Activated CD4-positive, alpha-beta T cell treated with anti-CD3 and anti-CD28 coated beads for 4 hours (primary cell): ENCODE data around the gene KLB.
"Not testable (repeated sequence)": the region's sequence is repeated elsewhere in the genome, so short reads cannot be mapped to it uniquely, and the experiment has no call there.

Source experiments
- DNase-seq, 2 donors: peaks; one replicate each; pipeline ENCODE4 v3.0.0-alpha.2; 2020

KLB gene

GRCh38 chr4:39406763-39407583 lies at the start of gene KLB:
KLB (plus strand) TSS chr4:39406930; CDS start chr4:39406950, 20 bp downstream.
- no peak for DNase-seq

- no peak for DNase-seq
These were observed 49.7 kb upstream of the KLB start for GRCh38 chr4:39357002-39357401.

GRCh38 chr4:39360611-39361010 lies 46.1 kb upstream of the KLB start:
- DNase-seq = not testable (repeated sequence)

GRCh38 chr4:39362827-39363226 lies 43.9 kb upstream of the KLB start:
- no peak for DNase-seq

GRCh38 chr4:39363773-39364393 lies 42.8 kb upstream of the KLB start:
- no peak for DNase-seq

- DNase-seq = no peak
These were observed 41.4 kb upstream of the KLB start for GRCh38 chr4:39365360-39365759.

- DNase-seq = peak; percentile 91 to 94
These were observed 40.6 kb upstream of the KLB start, which contains the start of gene RFC1 for GRCh38 chr4:39365830-39366771. RFC1 (minus strand) TSS chr4:39366362; CDS start chr4:39366241, 121 bp downstream.

- DNase-seq = no peak
These were observed 39.6 kb upstream of the KLB start for GRCh38 chr4:39367166-39367565.

- DNase-seq = no peak
These were observed 37.4 kb upstream of the KLB start for GRCh38 chr4:39369301-39369700.

- not testable (repeated sequence) for DNase-seq
These were observed 35.5 kb upstream of the KLB start for GRCh38 chr4:39371209-39371608.

- DNase-seq = no peak
These were observed 31.3 kb upstream of the KLB start for GRCh38 chr4:39375478-39375877.

GRCh38 chr4:39383690-39384089 lies 23.0 kb upstream of the KLB start:
- no peak for DNase-seq

- no peak for DNase-seq
These were observed 22.2 kb upstream of the KLB start for GRCh38 chr4:39384563-39384962.

GRCh38 chr4:39390603-39391002 lies 16.1 kb upstream of the KLB start:
- no peak for DNase-seq

- no peak for DNase-seq
These were observed 12.0 kb upstream of the KLB start for GRCh38 chr4:39394706-39395105.

- not testable (repeated sequence) for DNase-seq
These were observed 5.1 kb upstream of the KLB start for GRCh38 chr4:39401640-39402039.

GRCh38 chr4:39407584-39407885 lies 805 bp downstream of the KLB start:
- DNase-seq = no peak

GRCh38 chr4:39410415-39410814 lies 3.7 kb downstream of the KLB start:
- DNase-seq = no peak

- not testable (repeated sequence) for DNase-seq
These were observed 4.8 kb downstream of the KLB start for GRCh38 chr4:39411561-39411960.

- DNase-seq = no peak
These were observed 9.1 kb downstream of the KLB start for GRCh38 chr4:39415678-39416283.

- DNase-seq = no peak
These were observed 15.5 kb downstream of the KLB start for GRCh38 chr4:39422247-39422646.

- DNase-seq = not testable (repeated sequence)
These were observed 18.6 kb downstream of the KLB start for GRCh38 chr4:39425297-39425696.

- DNase-seq = no peak
These were observed 20.0 kb downstream of the KLB start for GRCh38 chr4:39426728-39427127.
